NK-92 (cell line): ENCODE data around the gene DIPK1B.
"Not testable (repeated sequence)": the region's sequence is repeated elsewhere in the genome, so short reads cannot be mapped to it uniquely, and the experiment has no call there.

ENCODE experiments used
- DNase-seq: peaks from one replicate; lab custom pipeline; 2025; ENCODE audit not compliant: unreplicated experiment; lab: John Stamatoyannopoulos, UW

DIPK1B gene

DNA sequence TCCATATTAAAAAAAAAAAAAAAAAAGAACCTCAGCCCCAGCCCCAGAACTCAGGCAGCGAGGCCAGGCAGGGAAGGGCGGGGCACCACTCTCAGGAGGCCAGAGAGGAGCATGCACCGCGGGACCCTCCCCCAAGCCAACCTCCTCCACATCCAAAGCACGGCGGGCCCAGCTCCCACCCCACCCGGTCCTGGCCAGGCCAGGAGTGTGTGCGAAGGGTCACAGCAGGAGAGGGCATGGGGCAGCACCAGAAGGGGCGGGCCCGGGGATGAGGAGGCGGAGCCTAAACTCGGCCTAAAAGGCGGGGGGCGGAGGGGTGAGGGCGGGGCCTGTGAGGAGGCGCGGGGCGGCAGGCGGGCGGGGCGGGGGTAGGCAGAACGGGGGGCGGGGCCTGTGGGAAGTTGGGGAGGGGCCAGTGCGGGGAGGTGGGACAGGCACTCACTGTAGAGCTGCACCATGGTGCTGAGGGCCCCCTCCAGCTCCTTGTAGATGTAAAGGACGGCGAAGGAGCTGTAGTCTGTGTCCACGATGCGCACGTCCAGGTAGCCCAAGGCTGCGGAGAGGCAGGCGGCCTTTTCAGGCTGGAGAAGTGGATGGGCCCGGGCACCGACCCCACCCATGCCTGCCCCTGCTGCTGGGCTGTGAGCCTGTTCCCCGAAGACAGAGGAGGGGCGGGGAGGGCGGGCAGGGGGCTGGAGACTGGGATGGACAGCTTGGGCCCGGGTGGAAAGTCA is 50.7 kb downstream of the DIPK1B start:
- DNase-seq, result no peak

- DNase-seq, result no peak
Observed at GRCh38 chr9:136763649-136764035, 51.3 kb downstream of the DIPK1B start.

DNA sequence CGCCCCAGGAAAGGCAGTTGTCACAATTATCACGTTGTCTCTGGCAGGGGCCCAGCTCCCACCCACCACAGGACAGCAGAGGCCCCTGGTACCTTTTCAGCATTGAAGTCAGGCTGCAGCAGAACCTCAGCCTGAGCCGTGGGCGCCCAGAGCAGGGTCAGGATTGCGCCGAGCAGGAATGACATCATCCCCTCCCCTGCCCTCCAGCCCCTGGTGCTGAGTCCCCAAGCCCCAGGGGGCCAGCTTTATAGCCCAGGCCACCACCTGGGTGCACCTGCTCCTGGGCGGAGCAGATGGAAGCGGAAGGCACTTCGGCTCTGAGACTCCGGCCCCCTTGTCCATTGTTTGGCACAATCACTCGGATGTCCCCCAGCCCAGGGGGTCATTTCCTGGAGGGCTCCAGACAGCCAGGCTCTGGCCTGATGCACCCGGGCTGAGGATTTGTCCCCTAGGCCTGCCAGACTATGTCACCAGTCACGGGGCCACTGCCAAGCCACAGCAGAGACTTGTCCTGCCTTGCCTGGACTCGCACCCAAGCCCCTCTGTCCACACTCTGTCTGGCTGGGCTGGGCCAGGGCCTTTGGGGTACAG is 52.0 kb downstream of the DIPK1B start, which contains the start of gene LCN15:
TSS of gene LCN15 (minus strand) at position 218 of the 591 bp plus-strand sequence. CDS start at position 188, 30 bp downstream.
- DNase-seq, result no peak

- no peak for DNase-seq
Observed at GRCh38 chr9:136765041-136765440, 52.7 kb downstream of the DIPK1B start.

DNA sequence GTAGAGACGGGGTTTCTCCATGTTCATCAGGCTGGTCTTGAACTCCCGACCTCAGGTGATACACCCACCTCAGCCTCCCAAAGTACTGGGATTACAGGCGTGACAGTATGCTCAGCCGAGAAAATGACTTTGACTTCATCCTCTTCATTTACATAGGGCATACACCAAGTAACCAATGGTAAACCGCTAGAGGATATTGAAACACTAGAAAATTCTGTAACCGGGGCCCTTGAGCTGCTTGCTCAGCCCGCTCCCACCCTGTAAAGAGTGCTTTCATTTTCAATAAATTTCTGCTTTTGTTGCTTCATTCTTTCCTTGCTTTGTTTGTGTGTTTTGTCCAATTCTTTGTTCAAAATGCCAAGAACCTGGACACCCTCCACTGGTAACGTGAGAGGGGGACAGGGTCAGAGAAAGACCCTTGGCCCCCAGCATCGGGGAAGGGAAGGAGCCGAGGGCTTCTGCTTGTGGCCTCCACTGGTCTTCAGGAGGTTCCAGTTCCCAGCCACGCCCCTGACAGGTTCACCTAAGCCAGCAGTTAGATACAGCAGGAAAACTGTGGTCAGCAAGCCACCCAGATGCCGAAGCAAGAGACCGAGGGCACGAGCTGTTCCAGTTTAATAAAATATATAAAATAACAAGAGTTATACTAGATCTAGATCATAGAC is 53.5 kb downstream of the DIPK1B start:
- not testable (repeated sequence) for DNase-seq

DNA sequence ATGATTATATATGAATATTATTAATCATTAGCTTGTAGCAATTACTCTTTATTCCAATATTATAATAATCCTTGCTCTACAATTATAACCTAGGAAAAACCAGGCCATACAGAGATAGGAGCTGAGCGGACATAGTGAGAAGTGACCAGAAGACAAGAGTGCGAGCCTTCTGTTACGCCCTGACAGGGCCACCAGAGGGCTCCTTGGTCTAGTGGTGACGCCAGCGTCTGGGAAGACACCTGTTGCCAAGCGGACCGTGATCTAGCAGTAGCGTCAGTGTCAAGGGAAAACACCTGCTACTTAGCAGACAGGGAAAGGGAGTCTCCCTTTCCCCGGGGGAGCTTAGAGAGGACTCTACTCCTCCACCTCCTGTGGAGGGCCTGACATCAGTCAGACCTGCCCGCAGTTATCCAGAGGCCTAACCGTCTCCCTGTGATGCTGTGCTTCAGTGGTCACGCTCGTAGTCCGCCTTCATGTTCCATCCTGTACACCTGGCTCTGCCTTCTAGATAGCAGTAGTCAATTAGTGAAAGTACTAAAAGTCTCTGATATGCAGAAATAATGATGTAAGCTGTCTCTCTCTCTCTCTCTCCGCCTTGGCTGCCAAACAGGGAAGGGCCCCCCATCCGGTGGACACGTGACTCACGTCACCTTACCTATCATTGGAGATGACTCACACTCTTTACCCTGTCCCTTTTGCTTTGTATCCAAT is 54.2 kb downstream of the DIPK1B start:
- DNase-seq, result not testable (repeated sequence)

GRCh38 chr9:136769710-136770191 is 57.4 kb downstream of the DIPK1B start:
- no peak for DNase-seq

DNA sequence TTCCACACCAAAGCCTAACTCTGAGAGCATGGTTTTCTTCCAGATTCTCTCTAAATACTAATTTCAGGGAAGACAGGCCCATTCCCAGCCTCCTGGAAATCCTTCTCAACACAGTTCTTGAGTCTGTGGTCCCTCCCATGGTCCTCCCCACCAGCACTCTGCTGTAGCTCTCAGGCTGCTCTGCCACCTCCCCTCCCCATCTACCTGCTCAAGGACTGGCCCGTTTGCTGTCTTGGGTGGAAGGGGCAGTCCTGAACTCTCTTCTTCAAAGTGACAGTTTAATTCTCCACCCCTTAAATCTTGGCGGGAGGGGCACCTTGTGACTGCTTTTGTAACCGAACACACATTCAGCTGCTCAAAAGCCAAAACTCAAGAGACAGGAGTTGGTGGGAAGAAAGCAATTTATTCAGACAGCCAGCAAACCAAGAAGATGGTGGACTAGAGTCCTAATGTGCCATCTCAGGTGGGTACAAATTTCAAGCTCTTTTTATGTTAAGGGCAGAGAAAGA is 59.6 kb downstream of the DIPK1B start:
- no peak for DNase-seq

GRCh38 chr9:136773386-136774044 is 61.1 kb downstream of the DIPK1B start:
- no peak for DNase-seq
